Stimulated activated CD8-positive, alpha-beta memory T cell treated with anti-CD3 and anti-CD28 coated beads, Interleukin-2, amount 100 ng/mL, for 1 hour (primary cell): ENCODE results near the gene NAA10.

ENCODE experiments used
- DNase-seq, 2 donors: peaks; one replicate each; pipeline ENCODE4 v3.0.0-alpha.2; 2020; ENCODE audit warnings: low read depth in 2 of 2

The NAA10 gene

DNA sequence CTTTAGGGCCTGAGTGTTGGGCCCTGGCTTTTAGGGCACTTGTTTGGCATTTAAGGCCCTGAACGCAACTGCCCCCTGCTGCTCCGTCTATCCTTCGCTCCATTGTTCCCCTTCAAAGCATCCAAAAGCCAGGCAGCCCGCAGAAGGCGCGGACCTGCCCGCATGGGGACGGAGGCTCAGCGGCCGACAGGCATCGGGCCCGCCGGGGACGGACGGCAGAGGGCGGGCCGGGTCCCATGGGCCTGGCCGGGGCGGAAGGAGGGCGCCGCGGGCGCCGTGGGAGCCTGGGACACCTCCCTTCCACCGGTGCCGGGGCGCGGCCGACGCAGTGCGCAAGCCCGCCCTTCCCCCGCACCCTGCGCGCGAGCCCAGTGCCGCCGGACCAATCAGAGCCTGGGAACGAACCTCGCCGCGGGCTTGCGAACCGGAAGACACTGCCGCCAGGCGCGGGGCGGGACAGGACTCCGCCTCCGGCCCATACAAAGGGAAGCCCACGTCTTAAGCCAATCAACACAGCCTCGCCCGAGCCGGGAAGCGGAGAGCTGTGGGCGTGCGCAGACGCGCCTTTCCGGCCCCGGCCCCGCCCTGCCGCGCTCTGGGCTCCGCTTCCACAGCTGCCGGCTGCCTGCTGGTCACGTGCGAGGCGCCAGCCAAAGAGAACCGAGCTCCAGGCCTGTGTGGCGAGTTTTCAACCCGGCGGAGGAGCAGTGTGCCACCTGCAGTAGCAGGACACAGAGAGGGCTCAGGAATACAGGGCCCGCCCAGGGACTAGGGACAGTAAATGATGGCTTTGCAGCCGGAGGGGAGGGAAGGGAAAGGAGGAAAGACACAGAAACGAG is 6.7 kb downstream of the NAA10 start:
- DNase-seq = peak; percentile 81 to 91

DNA sequence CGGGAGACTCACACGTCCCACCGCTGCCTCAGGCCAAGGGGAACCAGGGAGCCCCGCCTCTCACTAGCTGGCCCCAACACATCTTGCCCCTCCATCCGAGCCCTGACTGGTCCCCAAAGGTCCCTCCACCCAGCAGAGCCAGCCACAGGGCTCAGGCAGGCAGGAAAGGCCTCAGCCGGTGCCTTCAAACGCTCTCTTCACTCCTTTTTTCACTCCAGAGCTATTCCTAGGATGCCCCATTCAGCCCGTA is 7.2 kb downstream of the NAA10 start:
- no peak for DNase-seq

GRCh38 chrX:153926858-153927671 is 7.8 kb downstream of the NAA10 start:
- DNase-seq = peak; percentile 50 to 62

DNA sequence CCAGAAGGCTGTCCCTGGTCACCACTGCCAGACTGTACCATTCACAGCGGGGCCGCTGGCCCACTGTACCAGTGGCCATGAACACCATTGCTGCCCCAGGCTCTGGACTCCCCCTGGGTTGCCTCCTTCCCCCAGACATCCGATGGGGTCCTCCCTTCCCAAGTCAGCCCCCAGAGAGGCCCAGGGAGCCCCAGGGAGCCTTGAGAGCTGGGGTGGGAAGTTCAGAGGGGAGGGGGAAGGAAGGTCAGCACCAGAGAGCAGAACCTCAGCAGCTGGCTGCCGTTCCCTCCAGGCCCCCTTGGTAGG is 8.3 kb downstream of the NAA10 start:
- no peak for DNase-seq

GRCh38 chrX:153925739-153926551 is 8.9 kb downstream of the NAA10 start, which contains the start of gene ARHGAP4:
Gene ARHGAP4, minus strand, starts transcription at chrX:153926264. Its CDS starts 62 bp downstream, at chrX:153926202.
- no peak for DNase-seq

DNA sequence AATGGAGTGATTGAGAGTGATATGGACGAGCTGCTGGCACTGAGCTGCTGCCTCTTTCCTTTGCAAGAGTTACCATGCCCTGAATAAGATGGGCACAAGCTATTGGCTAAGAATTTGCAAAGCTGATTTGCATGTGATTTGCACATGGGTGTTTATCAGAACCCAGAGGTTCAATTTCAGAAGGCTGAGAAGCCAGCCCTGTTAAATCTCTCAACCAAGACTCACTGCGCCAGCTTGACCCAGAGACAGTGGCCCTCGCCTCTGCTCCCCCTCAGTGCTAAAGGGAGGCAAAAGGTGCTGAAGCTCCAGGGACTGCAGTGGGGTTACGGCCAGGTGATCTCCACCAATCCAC is 9.5 kb downstream of the NAA10 start:
- no peak for DNase-seq

DNA sequence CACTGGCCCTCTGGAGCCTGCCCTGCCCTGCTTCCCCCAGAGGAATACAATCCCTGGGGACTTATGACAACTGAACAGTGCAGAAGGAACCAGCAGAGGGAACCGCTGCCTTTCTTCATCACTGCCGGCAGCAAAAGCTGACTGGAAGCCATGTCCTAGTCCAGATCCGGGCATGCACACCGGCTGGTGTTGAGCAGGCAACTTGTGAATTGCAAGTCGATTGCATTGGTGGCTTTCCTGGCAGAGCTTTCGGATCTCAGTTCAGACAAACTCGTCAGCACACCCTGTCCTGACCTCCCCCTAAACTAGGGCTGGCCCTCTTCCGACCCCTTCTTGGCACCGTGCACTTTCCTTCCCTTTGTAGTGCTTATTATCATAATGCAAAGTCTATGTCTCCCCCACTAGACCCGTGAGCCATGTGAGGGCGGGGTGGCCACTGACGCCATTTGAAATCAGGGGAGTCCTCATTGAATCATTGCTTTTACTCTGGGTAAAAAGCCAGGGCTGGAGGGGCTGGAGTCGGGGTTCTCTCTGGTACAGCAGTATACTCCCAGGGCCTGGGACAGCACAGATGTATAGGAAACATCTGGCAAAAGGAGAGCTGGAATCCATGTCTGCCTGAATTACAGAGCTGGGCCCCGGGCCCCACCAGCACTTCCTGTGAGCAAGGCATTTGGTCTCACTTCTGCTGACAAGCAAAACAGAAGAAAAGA is 10.5 kb downstream of the NAA10 start:
- DNase-seq = no peak

DNA sequence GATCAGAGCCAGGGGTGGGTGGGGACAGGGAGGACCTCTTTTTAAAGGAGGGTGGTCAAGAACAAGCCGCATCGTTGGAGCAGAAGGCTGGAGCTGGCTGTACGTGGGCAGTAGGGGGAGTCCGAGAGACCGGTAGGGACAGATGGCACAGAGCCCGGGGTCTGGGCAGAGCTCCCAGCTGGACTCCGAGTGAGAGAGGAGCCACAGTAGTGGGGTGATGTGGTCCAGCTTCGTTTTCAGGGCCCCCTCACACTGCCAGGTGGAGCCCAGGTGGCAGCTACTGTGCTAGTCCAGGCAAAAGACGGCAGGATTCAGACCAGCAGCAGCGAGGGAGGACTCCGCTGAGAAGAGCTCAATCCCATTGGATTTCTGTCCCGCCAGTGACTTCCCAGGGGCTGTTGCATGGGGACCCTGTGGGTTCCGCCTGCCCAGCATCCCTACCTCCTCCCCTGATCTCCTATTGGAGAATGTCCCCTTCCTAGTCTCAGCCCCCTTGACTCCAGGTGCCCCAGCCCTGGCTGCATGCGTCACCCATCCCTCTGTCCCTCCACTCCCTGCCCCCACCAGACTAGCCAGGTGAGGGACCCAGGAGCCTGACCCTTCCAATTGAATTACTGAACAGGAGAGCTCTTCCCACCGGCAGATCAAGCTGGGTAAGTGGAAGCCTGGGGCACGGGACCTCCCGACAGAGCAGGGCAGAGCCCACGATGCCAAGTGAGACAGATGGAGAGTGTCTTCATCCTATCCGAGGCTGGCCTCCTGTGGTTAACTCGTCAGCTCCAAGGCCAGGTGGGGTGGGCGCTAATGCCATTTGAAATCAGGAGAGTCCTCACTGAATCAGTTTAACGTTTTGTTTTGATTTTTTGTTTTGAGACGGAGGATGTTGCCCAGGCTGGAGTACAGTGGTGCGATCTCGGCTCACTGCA is 11.6 kb downstream of the NAA10 start:
- DNase-seq = no peak

DNA sequence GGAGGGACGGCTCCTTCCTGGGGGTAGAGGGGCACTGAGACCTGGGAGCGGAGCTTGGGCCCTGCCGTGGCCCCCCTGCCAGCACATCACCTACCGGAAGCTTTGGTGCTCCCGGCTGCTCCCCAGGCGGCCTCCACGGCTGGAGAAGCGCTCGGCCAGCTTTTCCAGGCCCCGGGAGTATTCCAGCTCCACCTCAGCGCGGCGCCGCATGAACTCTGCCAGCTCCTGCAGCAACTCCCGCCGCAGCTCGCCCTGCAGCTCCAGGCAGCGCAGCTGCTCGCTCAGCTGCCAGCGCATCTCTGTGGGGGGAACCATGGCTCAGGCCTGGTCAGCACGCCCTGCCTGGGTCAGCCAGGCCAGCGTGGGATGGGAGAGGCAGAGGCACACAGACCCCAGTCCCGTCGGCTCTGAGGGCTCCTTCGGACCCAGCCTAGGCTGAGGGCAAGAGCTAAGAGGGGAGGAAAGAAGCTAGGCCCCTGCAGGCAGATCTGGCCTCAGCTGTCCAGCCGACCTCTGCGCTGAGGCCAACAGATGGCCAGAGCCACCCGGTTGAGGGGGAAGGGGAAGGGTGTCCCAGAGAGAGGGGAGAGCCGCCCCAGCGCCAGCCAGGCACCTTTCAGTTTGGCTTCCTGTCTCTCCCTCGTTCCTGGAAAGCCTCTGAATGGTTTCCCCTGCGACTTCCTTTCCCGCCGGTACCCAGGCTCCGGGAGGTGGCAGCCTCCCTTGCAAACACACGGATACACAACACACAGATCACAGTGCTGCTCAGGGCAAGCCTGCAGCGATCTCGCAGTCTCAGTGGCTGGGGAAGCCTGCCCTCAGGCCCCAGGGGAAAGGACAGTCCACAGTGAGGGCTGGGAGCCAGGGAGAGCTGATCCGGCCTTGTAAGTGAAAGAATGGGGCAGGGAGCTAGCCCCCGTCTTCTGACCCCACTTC is 13.1 kb downstream of the NAA10 start:
- DNase-seq = no peak

DNA sequence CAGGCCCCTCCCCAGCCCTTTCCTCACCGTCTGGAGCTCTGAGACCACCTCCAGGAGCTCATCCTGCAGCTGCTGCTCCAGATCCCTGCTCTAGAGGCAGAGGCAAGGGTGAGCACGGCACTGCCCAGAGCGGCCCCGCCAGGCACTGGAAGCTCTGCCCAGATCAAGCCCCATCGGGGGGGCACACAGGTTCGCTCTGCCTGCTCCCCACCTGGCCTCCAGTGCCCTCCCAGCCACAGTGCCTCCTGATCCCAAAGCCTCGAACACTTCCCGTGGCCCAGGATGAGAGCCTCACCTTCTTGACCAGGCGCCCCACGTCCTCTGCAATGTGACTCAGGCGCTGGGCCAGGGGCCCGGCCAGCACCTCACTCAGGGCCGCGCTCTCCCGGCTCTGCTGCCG is 13.8 kb downstream of the NAA10 start:
- DNase-seq = no peak

DNA sequence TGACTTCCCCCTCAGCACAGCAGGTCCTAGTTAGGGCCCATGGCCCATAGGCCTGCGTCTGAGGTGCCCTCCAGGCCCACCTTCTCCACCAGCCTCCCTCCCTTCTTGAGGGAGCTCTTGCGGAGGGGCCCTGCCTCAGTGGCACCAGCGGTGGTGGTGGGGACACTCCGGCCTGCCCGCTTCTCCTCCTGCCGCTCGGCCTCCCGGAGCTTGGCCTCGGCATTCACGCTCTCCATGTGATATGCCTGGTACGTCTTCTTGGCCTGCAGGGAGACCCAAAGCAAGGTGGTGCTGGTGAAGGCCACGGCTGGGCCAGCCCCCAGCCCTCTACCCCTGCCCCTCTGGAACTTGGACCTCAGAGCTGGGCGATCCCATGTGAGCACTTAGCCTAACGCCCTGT is 14.3 kb downstream of the NAA10 start:
- DNase-seq = no peak

GRCh38 chrX:153919281-153919680 is 15.6 kb downstream of the NAA10 start:
- no peak for DNase-seq

GRCh38 chrX:153917869-153918268 is 17.0 kb downstream of the NAA10 start:
- DNase-seq = no peak

- no peak for DNase-seq
Observed at GRCh38 chrX:153913701-153914100, 21.1 kb downstream of the NAA10 start.

GRCh38 chrX:153913211-153913610 is 21.6 kb downstream of the NAA10 start:
- DNase-seq = no peak

DNA sequence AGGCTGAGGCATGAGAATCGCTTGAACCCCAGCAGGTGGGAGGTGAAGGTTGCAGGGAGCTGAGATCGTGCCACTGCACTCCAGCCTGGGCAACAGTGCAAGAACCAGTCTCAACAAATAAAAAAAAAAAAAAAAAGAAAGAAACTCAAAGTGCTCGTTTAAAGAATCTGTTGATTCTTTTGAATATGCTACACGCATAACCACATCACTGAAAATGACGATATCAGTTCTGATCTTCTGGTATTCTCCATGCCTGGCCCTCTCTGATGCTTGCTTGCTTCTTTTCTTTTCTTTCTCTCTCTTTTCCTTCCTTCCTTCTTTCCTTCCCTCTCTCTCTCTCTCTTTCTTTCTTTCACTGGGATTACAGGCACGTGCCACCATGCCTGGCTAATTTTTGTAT is 23.0 kb downstream of the NAA10 start:
- DNase-seq = no peak

DNA sequence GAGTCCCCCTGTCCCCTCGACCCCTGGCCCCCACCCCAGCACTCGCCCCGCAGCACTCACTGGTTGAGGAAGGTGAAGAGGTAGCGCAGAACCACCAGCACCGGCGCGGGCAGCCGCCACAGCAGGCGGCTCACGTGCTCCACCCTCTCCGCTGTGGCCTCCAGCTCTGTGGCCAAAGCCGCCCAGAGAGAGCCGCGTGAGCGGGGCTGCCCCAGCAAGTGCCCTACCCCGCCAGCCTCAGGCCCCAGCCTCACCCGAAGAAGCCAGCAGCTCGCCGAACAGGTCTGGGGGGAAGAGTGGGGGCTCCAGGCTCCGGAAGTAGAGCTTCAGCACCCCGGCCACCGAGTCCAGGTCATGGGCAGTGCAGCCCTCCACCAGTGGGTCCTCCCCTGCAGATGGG is 24.4 kb downstream of the NAA10 start:
- DNase-seq = no peak

- DNase-seq = no peak
Observed at GRCh38 chrX:153909980-153910360, 24.9 kb downstream of the NAA10 start.

GRCh38 chrX:153909024-153909979 is 25.5 kb downstream of the NAA10 start:
- DNase-seq = no peak
